HepG2 (cell line): ENCODE data around the gene RASSF8. TPM values are rescaled to one million over a fixed set of nuclear protein-coding genes. Genes with fewer than 3 reads are reported as not detected.

ENCODE experiments used
- ATAC-seq: fragments of 200-7000 bp; cut with Tn5 transposase; 3 replicates; pipeline ENCODE4 v1.9.1; 2020; ENCODE audit warnings: mild to moderate bottlenecking, moderate library complexity
- BruUV-seq: library from RNA; stranded (reverse); fragments of 400-500 nt; replicated peaks from 2 replicates; lab custom pipeline; 2021; lab: Mats Ljungman, UMichigan
- CTCF ChIA-PET: fragments of 300-600 bp; formaldehyde crosslinking; extraction: SDS; loops from one replicate; lab custom pipeline; 2021; ENCODE audit warnings: low total read pairs, inconsistent platforms, low intra/inter-chr PET ratio; lab: Yijun Ruan, JAX
- POLR2A ChIA-PET: fragments of 350-600 bp; sonication (Branson Sonifier 250); formaldehyde crosslinking; loops from one replicate; lab custom pipeline; 2020; ENCODE audit warnings: antibody characterized with exemption, inconsistent platforms; lab: Yijun Ruan, JAX
- DNase-seq: peaks from one replicate; pipeline ENCODE4 v3.0.0-alpha.2; 2015; ENCODE audit warnings: low spot score
- FAIRE-seq: peaks from 3 replicates; lab custom pipeline; 2011; peaks lifted over from hg19 to GRCh38; lab: Jason Lieb, UNC
- H2AFZ ChIP-seq: one replicate; pipeline ENCODE4 v1.6.1; 2011; ENCODE audit warnings: low read length, inconsistent platforms
- H3K27ac ChIP-seq: fragments of 300-600 bp; 3 replicates; pipeline ENCODE4 v1.8.0; 2011; ENCODE audit warnings: mixed run types, mild to moderate bottlenecking, mixed read lengths, low read length, inconsistent platforms; ENCODE audit not compliant: insufficient read depth; ENCODE audit errors: extremely low read length
- H3K27me3 ChIP-seq, 2 experiments: fragments of 200-600 bp in 1 of 2; 2 replicates in 1 of 2; 3 replicates in 1 of 2; pipeline versions ENCODE4 v1.6.0 to v1.8.0; 2011; ENCODE audit warnings: low read length in 2 of 2, mild to moderate bottlenecking in 2 of 2, moderate library complexity in 2 of 2, inconsistent platforms in 1 of 2; ENCODE audit not compliant: insufficient read depth in 2 of 2, control insufficient read depth in 1 of 2
- H3K36me3 ChIP-seq, 2 experiments: fragments of 200-600 bp in 1 of 2; replicated peaks in 1 of 2; 2 replicates in 1 of 2; 3 replicates in 1 of 2; pipeline versions ENCODE4 v1.5.1 to v1.8.0; 2011; ENCODE audit warnings: low read length in 2 of 2, inconsistent platforms in 1 of 2; ENCODE audit not compliant: insufficient read depth in 2 of 2, control insufficient read depth in 1 of 2
- H3K4me1 ChIP-seq: 2 replicates; pipeline ENCODE4 v1.5.1; 2012; ENCODE audit warnings: low read length, inconsistent platforms; ENCODE audit not compliant: insufficient read depth
- H3K4me2 ChIP-seq: 2 replicates; pipeline ENCODE4 v1.6.0; 2011; ENCODE audit warnings: low read depth, low read length, inconsistent platforms
- H3K4me3 ChIP-seq, 3 experiments: fragments of 200-600 bp in 1 of 3; sonication (generic), shearing (Covaris generic) in 1 of 3; replicated peaks in 1 of 3; 2 replicates each; pipeline ENCODE4 v1.5.1; 2011 to 2016; ENCODE audit warnings: low read length in 3 of 3, inconsistent platforms in 2 of 3, low read depth in 2 of 3, mild to moderate bottlenecking in 2 of 3, control low read depth in 1 of 3, mixed read lengths in 1 of 3; ENCODE audit not compliant: insufficient read depth in 1 of 3
- H3K79me2 ChIP-seq: one replicate; pipeline ENCODE4 v1.6.1; 2011; ENCODE audit warnings: low read length, inconsistent platforms; ENCODE audit not compliant: insufficient read depth
- H3K9ac ChIP-seq: 2 replicates; pipeline ENCODE4 v1.6.0; 2011; ENCODE audit warnings: mild to moderate bottlenecking, low read depth, low read length, inconsistent platforms; ENCODE audit not compliant: insufficient read depth
- H3K9me3 ChIP-seq: 2 replicates; pipeline ENCODE4 v1.5.1; 2012; ENCODE audit warnings: mild to moderate bottlenecking, low read length
- H4K20me1 ChIP-seq: 2 replicates; pipeline ENCODE4 v1.6.0; 2011; ENCODE audit warnings: inconsistent platforms, mild to moderate bottlenecking, low read length, moderate library complexity; ENCODE audit not compliant: insufficient read depth
- ELF4 ChIP-seq: sonication (generic); formaldehyde crosslinking; IDR thresholded peaks from 2 replicates; pipeline ENCODE4 v1.5.0; 2020; ENCODE audit warnings: missing genetic modification reagents, mild to moderate bottlenecking, moderate library complexity, borderline replicate concordance
- HNRNPL ChIP-seq: fragments of 200-400 bp; formaldehyde crosslinking; IDR thresholded peaks from 2 replicates; pipeline ENCODE4 v1.6.1; 2017; ENCODE audit warnings: mild to moderate bottlenecking, low read depth, low read length
- IKZF4 ChIP-seq: sonication (generic); formaldehyde crosslinking; IDR thresholded peaks from 2 replicates; pipeline ENCODE4 v1.5.1; 2020; ENCODE audit warnings: borderline replicate concordance, mild to moderate bottlenecking, low read depth, missing genetic modification reagents; ENCODE audit errors: not compliant biosample characterization
- KAT7 ChIP-seq: IDR thresholded peaks from 2 replicates; pipeline ENCODE4 v1.6.1; 2018; ENCODE audit warnings: borderline replicate concordance, missing compliant biosample characterization
- KLF6 ChIP-seq: IDR thresholded peaks from 2 replicates; pipeline ENCODE4 v1.8.0; 2016; ENCODE audit warnings: missing biosample characterization, missing genetic modification reagents
- MAFF ChIP-seq: IDR thresholded peaks from 2 replicates; pipeline ENCODE4 v1.6.1; 2011; ENCODE audit warnings: low read depth, low read length, improper control_type of control experiment
- MAFK ChIP-seq, 2 experiments: IDR thresholded peaks in 1 of 2; conservative IDR thresholded peaks in 1 of 2; 2 replicates each; pipeline ENCODE4 v1.6.1; 2011; ENCODE audit warnings: improper control_type of control experiment in 2 of 2, low read length in 2 of 2
- MBD4 ChIP-seq: IDR thresholded peaks from 2 replicates; pipeline ENCODE4 v1.6.1; 2012; ENCODE audit warnings: low read length, inconsistent platforms, borderline replicate concordance
- NFAT5 ChIP-seq: sonication (generic); formaldehyde crosslinking; IDR thresholded peaks from 2 replicates; pipeline ENCODE4 v1.4.0; 2020; ENCODE audit warnings: missing genetic modification reagents
- REPIN1 ChIP-seq: sonication (generic); formaldehyde crosslinking; IDR thresholded peaks from 2 replicates; pipeline ENCODE4 v1.8.0; 2022; ENCODE audit warnings: missing genetic modification reagents, low read depth, mild to moderate bottlenecking, borderline replicate concordance
- SMAD3 ChIP-seq: sonication (generic); formaldehyde crosslinking; IDR thresholded peaks from 2 replicates; pipeline ENCODE4 v1.4.0; 2020; ENCODE audit warnings: missing genetic modification reagents
- ZBTB21 ChIP-seq: sonication (generic); formaldehyde crosslinking; IDR thresholded peaks from 2 replicates; pipeline ENCODE4 v1.4.0; 2020; ENCODE audit warnings: missing genetic modification reagents
- ZFP62 ChIP-seq: sonication (generic); formaldehyde crosslinking; IDR thresholded peaks from 2 replicates; pipeline ENCODE4 v1.4.0; 2020; ENCODE audit warnings: missing genetic modification reagents
- WGBS: methylation state at CpG from one replicate; pipeline ENCODE4 v1.1.6; 2017; ENCODE audit warnings: low lambda C conversion rate; 5-methylcytosine and 5-hydroxymethylcytosine counted together
- in situ Hi-C: cut with HindIII; loops from 2 replicates; pipeline ENCODE4 v1.10.0; 2017; ENCODE audit warnings: low pct_unique_long_range_greater_than_20kb; ENCODE audit not compliant: extremely low pct_ligation_motif_present
- intact Hi-C: fragments of 100-400 bp; cut with micrococcal nuclease; formaldehyde crosslinking; loops from one replicate; pipeline ENCODE4 v1.10.0; 2022; ENCODE audit not compliant: unreplicated experiment
- polyA plus RNA-seq, 8 experiments: library from polyadenylated mRNA; depleted of rRNA in 3 of 8; stranded (reverse) in 7 of 8; unstranded in 1 of 8; fragments of >200 nt; fragmentation: Illumina TruSeq in 4 of 8; extraction: Trizol in 4 of 8; gene quantifications; 2 replicates each; pipeline versions ENCODE4 v1.2.1 to v1.2.3, GENCODE V29; 2011 to 2016; ENCODE audit warnings: low read depth in 4 of 8, missing spikeins in 1 of 8, mixed read lengths in 1 of 8; ENCODE audit not compliant: insufficient read depth in 1 of 8
- total RNA-seq, 5 experiments: library from RNA; depleted of rRNA; stranded (reverse); fragments of >200 nt; fragmentation: Illumina TruSeq; extraction: Trizol; gene quantifications; 2 replicates each; pipeline ENCODE4 v1.2.3, GENCODE V29; 2016; ENCODE audit warnings: low read depth in 1 of 5

Gene RASSF8
- total and polyA plus RNA-seq, 2 of the 13 experiments (the other 11 are each of a cell fraction or from before 2014, with no cell fraction given) = 0.82 to 9.2 TPM

GRCh38 chr12:26116829-26117715 is 158.6 kb downstream of the RASSF8 start (continued):
- TF ChIP-seq NFAT5 (CRISPR knock-in tag) (no peak), HNRNPL (no peak), MAFF (peak; percentile 48), MAFK (conservative IDR thresholded peaks at IDR 0.05 in 1 of 2, IDR thresholded peaks at IDR 0.05 in 1 of 2; ENCODE audit: low read length in 2 of 2) (peak; percentile 20 to 67; a peak in 3 of 4 replicates), IKZF4 (CRISPR knock-in tag) (no peak), ZFP62 (CRISPR knock-in tag) (no peak)

GRCh38 chr12:26118308-26118707 is 159.8 kb downstream of the RASSF8 start:
- Histone ChIP-seq H4K20me1 (peaks cover 3% of the 10 kb centered on the region; the same call in 1 of the 2 replicates), H3K4me2 (no peak overlapping the region), H3K4me3 (no peak overlapping the region), H3K36me3 (no peaks in the 10 kb centered on the region), H3K4me1 (peaks cover 20% of the 10 kb centered on the region), H3K27me3 (peaks cover 12 to 24% of the 10 kb centered on the region in 2 experiments; a peak in 4 of 5 replicates), H3K9ac (no peak overlapping the region), H3K27ac (no peak overlapping the region), H3K9me3 (no peaks in the 10 kb centered on the region), H2AFZ (no peak overlapping the region), H3K79me2 (no peaks in the 10 kb centered on the region)
- BruUV-seq = no TSS peak
- ChIA-PET CTCF (no interaction called here), POLR2A (no interaction called here)
- intact Hi-C loops = no loop called here
- no peak for DNase-seq
- in situ Hi-C loops = no loop called here
- ATAC-seq = no peak
- FAIRE-seq = no peak
- WGBS = 29% methylated on average over 4 of the region's 4 CpGs
- TF ChIP-seq SMAD3 (CRISPR knock-in tag) (no peak), ZBTB21 (no peak), MBD4 (no peak), KAT7 (no peak), KLF6 (CRISPR knock-in tag) (no peak), REPIN1 (CRISPR knock-in tag) (no peak), ELF4 (CRISPR knock-in tag) (no peak)
